GM12874 (cell line): ENCODE data around the gene NPC1.
A peak's percentile ranks its signal among the peaks of the same experiment; 100 is the strongest.

Source experiments
- CTCF ChIP-seq: IDR thresholded peaks from 2 replicates; pipeline ENCODE4 v1.5.1; 2011; ENCODE audit warnings: low read depth, mild to moderate bottlenecking, control low read depth, low read length, moderate library complexity; ENCODE audit not compliant: insufficient read depth

The NPC1 gene

GRCh38 chr18:23499291-23499781 lies 87.0 kb downstream of the NPC1 start:
- no peak for TF ChIP-seq CTCF

- peak; percentile 90 for TF ChIP-seq CTCF
Measured at GRCh38 chr18:23498877-23499276, 87.4 kb downstream of the NPC1 start.

- TF ChIP-seq CTCF, result no peak
Measured at GRCh38 chr18:23498117-23498516, 88.2 kb downstream of the NPC1 start.

- no peak for TF ChIP-seq CTCF
Measured at GRCh38 chr18:23495723-23496440, 90.4 kb downstream of the NPC1 start.

- TF ChIP-seq CTCF, result no peak
Measured at GRCh38 chr18:23494992-23495391, 91.3 kb downstream of the NPC1 start.

- no peak for TF ChIP-seq CTCF
Measured at GRCh38 chr18:23493654-23494053, 92.7 kb downstream of the NPC1 start.

- TF ChIP-seq CTCF, result no peak
Measured at GRCh38 chr18:23487738-23488570, 98.4 kb downstream of the NPC1 start.
